Measurements from ENCODE around the gene RAD9B.

DNA sequence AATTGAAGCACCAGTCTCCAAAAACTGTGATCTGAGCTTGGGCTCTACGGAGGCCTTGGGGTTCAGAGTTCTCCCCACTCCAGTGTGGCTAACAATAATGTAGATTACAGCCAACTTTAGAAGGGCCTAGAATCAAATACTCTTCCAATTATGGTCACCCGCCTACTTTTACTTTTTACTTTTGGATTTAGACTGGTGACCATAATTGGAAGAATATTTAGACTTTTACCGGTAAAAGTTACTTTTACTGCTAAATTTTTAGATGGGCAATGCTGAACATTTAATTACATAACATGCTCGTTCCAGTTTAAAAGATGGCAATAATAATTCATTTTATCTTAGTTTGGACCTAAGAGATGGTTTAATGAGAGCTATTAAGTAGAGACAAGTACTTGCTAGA is 41.8 kb downstream of the RAD9B start:
- TF ChIP-seq, protein P1, sequence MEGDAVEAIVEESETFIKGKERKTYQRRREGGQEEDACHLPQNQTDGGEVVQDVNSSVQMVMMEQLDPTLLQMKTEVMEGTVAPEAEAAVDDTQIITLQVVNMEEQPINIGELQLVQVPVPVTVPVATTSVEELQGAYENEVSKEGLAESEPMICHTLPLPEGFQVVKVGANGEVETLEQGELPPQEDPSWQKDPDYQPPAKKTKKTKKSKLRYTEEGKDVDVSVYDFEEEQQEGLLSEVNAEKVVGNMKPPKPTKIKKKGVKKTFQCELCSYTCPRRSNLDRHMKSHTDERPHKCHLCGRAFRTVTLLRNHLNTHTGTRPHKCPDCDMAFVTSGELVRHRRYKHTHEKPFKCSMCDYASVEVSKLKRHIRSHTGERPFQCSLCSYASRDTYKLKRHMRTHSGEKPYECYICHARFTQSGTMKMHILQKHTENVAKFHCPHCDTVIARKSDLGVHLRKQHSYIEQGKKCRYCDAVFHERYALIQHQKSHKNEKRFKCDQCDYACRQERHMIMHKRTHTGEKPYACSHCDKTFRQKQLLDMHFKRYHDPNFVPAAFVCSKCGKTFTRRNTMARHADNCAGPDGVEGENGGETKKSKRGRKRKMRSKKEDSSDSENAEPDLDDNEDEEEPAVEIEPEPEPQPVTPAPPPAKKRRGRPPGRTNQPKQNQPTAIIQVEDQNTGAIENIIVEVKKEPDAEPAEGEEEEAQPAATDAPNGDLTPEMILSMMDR (conservative IDR thresholded peaks at IDR 0.05 in 1 of 2, IDR thresholded peaks at IDR 0.05 in 1 of 2; ENCODE audit: low read depth in 1 of 2, low read length in 2 of 2), result no peak
- no peak for TF ChIP-seq EZH2 (IDR thresholded peaks at IDR 0.05; ENCODE audit: low read length, missing control alignments)
